ENCODE data around the gene CCNF. TPM values are rescaled to one million over a fixed set of nuclear protein-coding genes. Genes with fewer than 3 reads are reported as not detected.

CCNF gene
- total RNA-seq, 1 experiment from 2014 or later: 60.8 TPM

DNA sequence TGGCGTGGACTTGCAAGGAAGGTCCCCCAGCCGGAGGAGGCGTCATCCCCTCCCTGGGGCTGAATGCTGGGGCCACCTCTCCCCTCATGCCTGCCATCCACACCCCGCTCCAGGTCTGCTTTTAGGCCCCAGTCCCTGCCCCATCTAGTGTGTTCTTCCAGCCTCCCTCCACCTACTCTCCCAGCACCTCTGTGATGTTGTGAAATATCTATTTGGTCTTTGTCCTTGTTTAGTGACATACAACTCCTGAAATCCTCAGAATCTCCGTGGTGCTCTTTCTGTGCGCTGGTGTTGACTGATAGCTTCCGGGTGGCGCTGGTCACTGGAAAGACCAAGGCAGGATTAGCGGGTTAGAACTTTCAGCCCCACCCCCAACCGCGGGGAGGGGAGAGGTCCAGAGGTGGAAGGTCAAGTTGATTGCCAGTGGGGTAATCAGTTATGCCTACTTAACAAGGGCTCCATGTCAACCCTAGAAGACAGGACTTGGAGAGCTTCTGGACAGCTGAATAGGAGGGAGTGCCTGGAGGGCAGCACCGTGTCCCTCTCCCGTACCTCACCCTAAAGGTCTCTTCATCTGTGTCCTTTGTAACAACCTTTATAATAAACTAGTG lies 55.8 kb downstream of the CCNF start:
- H3K4me3 ChIP-seq (replicated peaks in 1 of 2; ENCODE audit: low read depth in 1 of 2, low read length in 2 of 2): no peak overlapping the region
- intact Hi-C loops (cut with micrococcal nuclease): no loop called here
- H3K9ac ChIP-seq (ENCODE audit: low read length): no peak overlapping the region
- no peak for DNase-seq (ENCODE audit: low read depth, low spot score)
- ATAC-seq: no peak
- CTCF ChIA-PET: no interaction called here
- no peak overlapping the region for H2AFZ ChIP-seq (ENCODE audit: low read depth, low read length, poor library complexity, severe bottlenecking)
- peaks cover 9% of the 10 kb centered on the region; the same call in 1 of the 2 replicates for H3K79me2 ChIP-seq (ENCODE audit: insufficient read depth, low read length)
- TF ChIP-seq EZH2phosphoT487 (IDR thresholded peaks at IDR 0.05; ENCODE audit: borderline replicate concordance) (no peak), ELF1 (IDR thresholded peaks at IDR 0.05; ENCODE audit: borderline replicate concordance, low read depth) (no peak), ZFX (IDR thresholded peaks at IDR 0.05) (no peak), REST (IDR thresholded peaks at IDR 0.05; ENCODE audit: low read depth) (no peak), FOSL1 (IDR thresholded peaks at IDR 0.05; ENCODE audit: low read depth) (no peak), RAD21 (IDR thresholded peaks at IDR 0.05; ENCODE audit: low read depth) (no peak)
- TF ChIP-seq, protein P1, sequence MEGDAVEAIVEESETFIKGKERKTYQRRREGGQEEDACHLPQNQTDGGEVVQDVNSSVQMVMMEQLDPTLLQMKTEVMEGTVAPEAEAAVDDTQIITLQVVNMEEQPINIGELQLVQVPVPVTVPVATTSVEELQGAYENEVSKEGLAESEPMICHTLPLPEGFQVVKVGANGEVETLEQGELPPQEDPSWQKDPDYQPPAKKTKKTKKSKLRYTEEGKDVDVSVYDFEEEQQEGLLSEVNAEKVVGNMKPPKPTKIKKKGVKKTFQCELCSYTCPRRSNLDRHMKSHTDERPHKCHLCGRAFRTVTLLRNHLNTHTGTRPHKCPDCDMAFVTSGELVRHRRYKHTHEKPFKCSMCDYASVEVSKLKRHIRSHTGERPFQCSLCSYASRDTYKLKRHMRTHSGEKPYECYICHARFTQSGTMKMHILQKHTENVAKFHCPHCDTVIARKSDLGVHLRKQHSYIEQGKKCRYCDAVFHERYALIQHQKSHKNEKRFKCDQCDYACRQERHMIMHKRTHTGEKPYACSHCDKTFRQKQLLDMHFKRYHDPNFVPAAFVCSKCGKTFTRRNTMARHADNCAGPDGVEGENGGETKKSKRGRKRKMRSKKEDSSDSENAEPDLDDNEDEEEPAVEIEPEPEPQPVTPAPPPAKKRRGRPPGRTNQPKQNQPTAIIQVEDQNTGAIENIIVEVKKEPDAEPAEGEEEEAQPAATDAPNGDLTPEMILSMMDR (IDR thresholded peaks at IDR 0.05 in 2 of 3, conservative IDR thresholded peaks at IDR 0.05 in 1 of 3; ENCODE audit: borderline replicate concordance in 1 of 3, insufficient read depth in 1 of 3, low read depth in 2 of 3, low read length in 2 of 3): no peak
- no peaks in the 10 kb centered on the region for H3K4me1 ChIP-seq (ENCODE audit: control insufficient read depth in 1 of 2, insufficient read depth in 2 of 2, low read length in 2 of 2)
- no peaks in the 10 kb centered on the region for H3K9me3 ChIP-seq (ENCODE audit: control insufficient read depth in 1 of 2, insufficient read depth in 1 of 2, low read depth in 1 of 2, low read length in 2 of 2)
- RAD21 ChIA-PET (ENCODE audit: low non-redundant PET in 1 of 2, low total read pairs in 2 of 2, uncharacterized antibody in 2 of 2, unreplicated experiment in 2 of 2): no interaction called here
- H3K36me3 ChIP-seq (ENCODE audit: control insufficient read depth in 1 of 2, insufficient read depth in 2 of 2, low read length in 2 of 2): no peaks in the 10 kb centered on the region
- H3K9me2 ChIP-seq (ENCODE audit: insufficient read depth): no peaks in the 10 kb centered on the region
- no TSS peak for BruUV-seq (replicated peaks)
- no peak overlapping the region for H3K4me2 ChIP-seq (ENCODE audit: low read length)
- H3K27me3 ChIP-seq (ENCODE audit: insufficient read depth, low read length): no peaks in the 10 kb centered on the region
- no peaks in the 10 kb centered on the region for H4K20me1 ChIP-seq (ENCODE audit: insufficient read depth)
- H3K27ac ChIP-seq (ENCODE audit: low read depth, low read length): no peak overlapping the region
- POLR2A ChIA-PET: no interaction called here
